ENCODE data around the gene FARP1. TPM values are rescaled to one million over a fixed set of nuclear protein-coding genes. Genes with fewer than 3 reads are reported as not detected.

The FARP1 gene
- total and polyA plus RNA-seq, 2 of the 13 experiments (the other 11 are each of a cell fraction or from before 2014, with no cell fraction given), result 70.6 to 126 TPM

DNA sequence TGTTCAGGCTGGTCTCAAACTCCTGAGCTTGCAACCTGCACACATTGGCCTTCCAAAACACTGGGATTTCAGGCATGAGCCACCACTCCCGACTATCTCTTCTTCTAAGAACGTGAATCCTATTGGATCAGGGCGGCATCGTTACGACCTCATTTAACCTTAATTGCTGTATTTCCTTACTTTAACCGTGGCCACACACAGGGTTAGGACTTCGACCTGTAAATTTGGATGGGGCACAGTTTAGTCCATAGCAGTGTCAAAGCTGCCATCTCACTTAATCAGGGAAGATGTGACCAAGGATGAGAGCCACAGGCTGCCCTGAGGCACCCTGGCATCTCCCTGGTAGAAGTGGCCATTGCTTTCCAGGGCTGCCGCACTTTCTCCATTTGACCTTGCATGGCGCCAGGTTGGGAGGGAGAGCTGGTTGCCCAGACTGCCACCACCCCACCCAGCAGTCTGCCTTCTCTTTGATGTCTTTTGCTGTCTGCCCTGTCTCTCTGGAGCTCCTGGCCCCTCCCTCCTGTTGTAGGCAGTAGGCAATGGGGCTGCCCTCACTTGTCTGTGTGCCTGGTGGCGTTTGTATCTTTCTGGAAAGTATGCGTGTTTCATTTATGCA lies 175.5 kb downstream of the FARP1 start (continued):
- TF ChIP-seq, protein P1, sequence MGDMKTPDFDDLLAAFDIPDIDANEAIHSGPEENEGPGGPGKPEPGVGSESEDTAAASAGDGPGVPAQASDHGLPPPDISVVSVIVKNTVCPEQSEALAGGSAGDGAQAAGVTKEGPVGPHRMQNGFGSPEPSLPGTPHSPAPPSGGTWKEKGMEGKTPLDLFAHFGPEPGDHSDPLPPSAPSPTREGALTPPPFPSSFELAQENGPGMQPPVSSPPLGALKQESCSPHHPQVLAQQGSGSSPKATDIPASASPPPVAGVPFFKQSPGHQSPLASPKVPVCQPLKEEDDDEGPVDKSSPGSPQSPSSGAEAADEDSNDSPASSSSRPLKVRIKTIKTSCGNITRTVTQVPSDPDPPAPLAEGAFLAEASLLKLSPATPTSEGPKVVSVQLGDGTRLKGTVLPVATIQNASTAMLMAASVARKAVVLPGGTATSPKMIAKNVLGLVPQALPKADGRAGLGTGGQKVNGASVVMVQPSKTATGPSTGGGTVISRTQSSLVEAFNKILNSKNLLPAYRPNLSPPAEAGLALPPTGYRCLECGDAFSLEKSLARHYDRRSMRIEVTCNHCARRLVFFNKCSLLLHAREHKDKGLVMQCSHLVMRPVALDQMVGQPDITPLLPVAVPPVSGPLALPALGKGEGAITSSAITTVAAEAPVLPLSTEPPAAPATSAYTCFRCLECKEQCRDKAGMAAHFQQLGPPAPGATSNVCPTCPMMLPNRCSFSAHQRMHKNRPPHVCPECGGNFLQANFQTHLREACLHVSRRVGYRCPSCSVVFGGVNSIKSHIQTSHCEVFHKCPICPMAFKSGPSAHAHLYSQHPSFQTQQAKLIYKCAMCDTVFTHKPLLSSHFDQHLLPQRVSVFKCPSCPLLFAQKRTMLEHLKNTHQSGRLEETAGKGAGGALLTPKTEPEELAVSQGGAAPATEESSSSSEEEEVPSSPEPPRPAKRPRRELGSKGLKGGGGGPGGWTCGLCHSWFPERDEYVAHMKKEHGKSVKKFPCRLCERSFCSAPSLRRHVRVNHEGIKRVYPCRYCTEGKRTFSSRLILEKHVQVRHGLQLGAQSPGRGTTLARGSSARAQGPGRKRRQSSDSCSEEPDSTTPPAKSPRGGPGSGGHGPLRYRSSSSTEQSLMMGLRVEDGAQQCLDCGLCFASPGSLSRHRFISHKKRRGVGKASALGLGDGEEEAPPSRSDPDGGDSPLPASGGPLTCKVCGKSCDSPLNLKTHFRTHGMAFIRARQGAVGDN (CRISPR knock-in tag; IDR thresholded peaks at IDR 0.05), result peak; percentile 55
- TF ChIP-seq, protein P2, sequence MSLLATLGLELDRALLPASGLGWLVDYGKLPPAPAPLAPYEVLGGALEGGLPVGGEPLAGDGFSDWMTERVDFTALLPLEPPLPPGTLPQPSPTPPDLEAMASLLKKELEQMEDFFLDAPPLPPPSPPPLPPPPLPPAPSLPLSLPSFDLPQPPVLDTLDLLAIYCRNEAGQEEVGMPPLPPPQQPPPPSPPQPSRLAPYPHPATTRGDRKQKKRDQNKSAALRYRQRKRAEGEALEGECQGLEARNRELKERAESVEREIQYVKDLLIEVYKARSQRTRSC (CRISPR knock-in tag; IDR thresholded peaks at IDR 0.05; ENCODE audit: low read depth), result no peak
- no peak for TF ChIP-seq ZNF788 (CRISPR knock-in tag; IDR thresholded peaks at IDR 0.05; ENCODE audit: borderline replicate concordance)
- TF ChIP-seq NR2F1 (CRISPR knock-in tag; IDR thresholded peaks at IDR 0.05), result no peak
- TF ChIP-seq CEBPB (IDR thresholded peaks at IDR 0.05; ENCODE audit: borderline replicate concordance, low read depth, low read length), result no peak
- TF ChIP-seq NFATC3 (CRISPR knock-in tag; IDR thresholded peaks at IDR 0.05), result no peak
- TF ChIP-seq, protein P3, sequence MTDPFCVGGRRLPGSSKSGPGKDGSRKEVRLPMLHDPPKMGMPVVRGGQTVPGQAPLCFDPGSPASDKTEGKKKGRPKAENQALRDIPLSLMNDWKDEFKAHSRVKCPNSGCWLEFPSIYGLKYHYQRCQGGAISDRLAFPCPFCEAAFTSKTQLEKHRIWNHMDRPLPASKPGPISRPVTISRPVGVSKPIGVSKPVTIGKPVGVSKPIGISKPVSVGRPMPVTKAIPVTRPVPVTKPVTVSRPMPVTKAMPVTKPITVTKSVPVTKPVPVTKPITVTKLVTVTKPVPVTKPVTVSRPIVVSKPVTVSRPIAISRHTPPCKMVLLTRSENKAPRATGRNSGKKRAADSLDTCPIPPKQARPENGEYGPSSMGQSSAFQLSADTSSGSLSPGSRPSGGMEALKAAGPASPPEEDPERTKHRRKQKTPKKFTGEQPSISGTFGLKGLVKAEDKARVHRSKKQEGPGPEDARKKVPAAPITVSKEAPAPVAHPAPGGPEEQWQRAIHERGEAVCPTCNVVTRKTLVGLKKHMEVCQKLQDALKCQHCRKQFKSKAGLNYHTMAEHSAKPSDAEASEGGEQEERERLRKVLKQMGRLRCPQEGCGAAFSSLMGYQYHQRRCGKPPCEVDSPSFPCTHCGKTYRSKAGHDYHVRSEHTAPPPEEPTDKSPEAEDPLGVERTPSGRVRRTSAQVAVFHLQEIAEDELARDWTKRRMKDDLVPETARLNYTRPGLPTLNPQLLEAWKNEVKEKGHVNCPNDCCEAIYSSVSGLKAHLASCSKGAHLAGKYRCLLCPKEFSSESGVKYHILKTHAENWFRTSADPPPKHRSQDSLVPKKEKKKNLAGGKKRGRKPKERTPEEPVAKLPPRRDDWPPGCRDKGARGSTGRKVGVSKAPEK (CRISPR knock-in tag; IDR thresholded peaks at IDR 0.05; ENCODE audit: borderline replicate concordance), result no peak
- TF ChIP-seq RBAK (CRISPR knock-in tag; IDR thresholded peaks at IDR 0.05), result no peak
- TF ChIP-seq ZBTB37 (CRISPR knock-in tag; IDR thresholded peaks at IDR 0.05), result no peak
- no peak for TF ChIP-seq ZNF567 (CRISPR knock-in tag; IDR thresholded peaks at IDR 0.05; ENCODE audit: borderline replicate concordance)
- no peak for TF ChIP-seq ZFP36L1 (CRISPR knock-in tag; IDR thresholded peaks at IDR 0.05)
- TF ChIP-seq AGO2 (optimal IDR thresholded peaks at IDR 0.05; ENCODE audit: low read depth, low read length), result peak; percentile 40
- no peak for TF ChIP-seq IRX3 (CRISPR knock-in tag; IDR thresholded peaks at IDR 0.05; ENCODE audit: borderline replicate concordance, low read depth)
- TF ChIP-seq, protein P4, sequence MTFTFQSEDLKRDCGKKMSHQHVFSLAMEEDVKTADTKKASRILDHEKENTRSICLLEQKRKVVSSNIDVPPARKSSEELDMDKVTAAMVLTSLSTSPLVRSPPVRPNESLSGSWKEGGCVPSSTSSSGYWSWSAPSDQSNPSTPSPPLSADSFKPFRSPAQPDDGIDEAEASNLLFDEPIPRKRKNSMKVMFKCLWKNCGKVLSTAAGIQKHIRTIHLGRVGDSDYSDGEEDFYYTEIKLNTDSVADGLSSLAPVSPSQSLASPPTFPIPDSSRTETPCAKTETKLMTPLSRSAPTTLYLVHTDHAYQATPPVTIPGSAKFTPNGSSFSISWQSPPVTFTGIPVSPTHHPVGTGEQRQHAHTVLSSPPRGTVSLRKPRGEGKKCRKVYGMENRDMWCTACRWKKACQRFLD (CRISPR knock-in tag; IDR thresholded peaks at IDR 0.05; ENCODE audit: borderline replicate concordance), result no peak
- TF ChIP-seq ZNF766 (CRISPR knock-in tag; IDR thresholded peaks at IDR 0.05; ENCODE audit: borderline replicate concordance), result no peak
- TF ChIP-seq ZMYM4 (CRISPR knock-in tag; IDR thresholded peaks at IDR 0.05), result 0 out of 2 replicates have a peak, but pooled peaks have one; percentile 10
- no peak for TF ChIP-seq ZNF790 (CRISPR knock-in tag; IDR thresholded peaks at IDR 0.05; ENCODE audit: borderline replicate concordance)

Measured in HepG2 (cell line).